Measurements from ENCODE around the gene SCYGR8.

SCYGR8 gene

GRCh38 chr2:227765788-227766372 is 20.2 kb downstream of the SCYGR8 start:
- DNase-seq = no peak

GRCh38 chr2:227766373-227766883 is 20.7 kb downstream of the SCYGR8 start:
- DNase-seq = peak; percentile 60

- DNase-seq = no peak
Observed at GRCh38 chr2:227767830-227768229, 22.1 kb downstream of the SCYGR8 start.

GRCh38 chr2:227772197-227772661 is 26.5 kb downstream of the SCYGR8 start:
- no peak for DNase-seq

- no peak for DNase-seq
Observed at GRCh38 chr2:227772932-227773331, 27.2 kb downstream of the SCYGR8 start.

GRCh38 chr2:227774011-227774624 is 28.4 kb downstream of the SCYGR8 start:
- DNase-seq = no peak

GRCh38 chr2:227774895-227775842 is 29.5 kb downstream of the SCYGR8 start:
- no peak for DNase-seq

- no peak for DNase-seq
Observed at GRCh38 chr2:227780981-227781615, 35.4 kb downstream of the SCYGR8 start.

GRCh38 chr2:227781841-227782240 is 36.1 kb downstream of the SCYGR8 start:
- DNase-seq = no peak

- DNase-seq = no peak
Observed at GRCh38 chr2:227782804-227783203, 37.1 kb downstream of the SCYGR8 start.

GRCh38 chr2:227783404-227784138 is 37.9 kb downstream of the SCYGR8 start:
- DNase-seq = no peak

- DNase-seq = no peak
Observed at GRCh38 chr2:227785293-227785692, 39.6 kb downstream of the SCYGR8 start.

- no peak for DNase-seq
Observed at GRCh38 chr2:227788561-227789018, 42.9 kb downstream of the SCYGR8 start.

GRCh38 chr2:227789803-227790202 is 44.1 kb downstream of the SCYGR8 start:
- DNase-seq = no peak

- no peak for DNase-seq
Observed at GRCh38 chr2:227793148-227793712, 47.5 kb downstream of the SCYGR8 start.

Measured in stimulated activated CD4-positive, alpha-beta T cell treated with anti-CD3 and anti-CD28 coated beads, Interleukin-12 subunit alpha, Interleukin-12 subunit beta, amount 100 ng/mL, for 4 hours (primary cell).